ENCODE results near the gene BACE2.

DNA sequence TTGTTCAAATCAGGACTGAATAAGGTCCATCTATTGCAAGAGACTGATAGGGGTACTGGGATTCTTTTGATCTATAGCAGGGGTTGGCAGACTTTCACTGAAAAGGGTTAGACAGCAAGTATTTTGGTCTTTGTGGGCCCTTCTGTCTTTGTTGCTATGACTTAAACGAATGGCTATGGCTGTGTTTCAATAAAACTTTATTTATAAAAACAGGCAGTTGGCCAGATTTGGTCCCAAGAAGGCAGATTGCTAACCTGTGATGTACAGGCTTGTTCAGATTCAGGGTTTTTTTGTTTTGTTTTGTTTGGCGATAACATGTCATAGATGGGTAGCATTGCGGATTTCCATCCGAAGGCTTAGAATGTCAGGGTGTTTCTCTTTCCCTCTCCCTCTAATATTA is 3.9 kb upstream of the BACE2 start:
- TF ChIP-seq, protein P1, sequence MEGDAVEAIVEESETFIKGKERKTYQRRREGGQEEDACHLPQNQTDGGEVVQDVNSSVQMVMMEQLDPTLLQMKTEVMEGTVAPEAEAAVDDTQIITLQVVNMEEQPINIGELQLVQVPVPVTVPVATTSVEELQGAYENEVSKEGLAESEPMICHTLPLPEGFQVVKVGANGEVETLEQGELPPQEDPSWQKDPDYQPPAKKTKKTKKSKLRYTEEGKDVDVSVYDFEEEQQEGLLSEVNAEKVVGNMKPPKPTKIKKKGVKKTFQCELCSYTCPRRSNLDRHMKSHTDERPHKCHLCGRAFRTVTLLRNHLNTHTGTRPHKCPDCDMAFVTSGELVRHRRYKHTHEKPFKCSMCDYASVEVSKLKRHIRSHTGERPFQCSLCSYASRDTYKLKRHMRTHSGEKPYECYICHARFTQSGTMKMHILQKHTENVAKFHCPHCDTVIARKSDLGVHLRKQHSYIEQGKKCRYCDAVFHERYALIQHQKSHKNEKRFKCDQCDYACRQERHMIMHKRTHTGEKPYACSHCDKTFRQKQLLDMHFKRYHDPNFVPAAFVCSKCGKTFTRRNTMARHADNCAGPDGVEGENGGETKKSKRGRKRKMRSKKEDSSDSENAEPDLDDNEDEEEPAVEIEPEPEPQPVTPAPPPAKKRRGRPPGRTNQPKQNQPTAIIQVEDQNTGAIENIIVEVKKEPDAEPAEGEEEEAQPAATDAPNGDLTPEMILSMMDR (IDR thresholded peaks at IDR 0.05 in 2 of 3, conservative IDR thresholded peaks at IDR 0.05 in 1 of 3; ENCODE audit: borderline replicate concordance in 1 of 3, insufficient read depth in 1 of 3, low read depth in 2 of 3, low read length in 2 of 3): no peak
- TF ChIP-seq, protein P2, sequence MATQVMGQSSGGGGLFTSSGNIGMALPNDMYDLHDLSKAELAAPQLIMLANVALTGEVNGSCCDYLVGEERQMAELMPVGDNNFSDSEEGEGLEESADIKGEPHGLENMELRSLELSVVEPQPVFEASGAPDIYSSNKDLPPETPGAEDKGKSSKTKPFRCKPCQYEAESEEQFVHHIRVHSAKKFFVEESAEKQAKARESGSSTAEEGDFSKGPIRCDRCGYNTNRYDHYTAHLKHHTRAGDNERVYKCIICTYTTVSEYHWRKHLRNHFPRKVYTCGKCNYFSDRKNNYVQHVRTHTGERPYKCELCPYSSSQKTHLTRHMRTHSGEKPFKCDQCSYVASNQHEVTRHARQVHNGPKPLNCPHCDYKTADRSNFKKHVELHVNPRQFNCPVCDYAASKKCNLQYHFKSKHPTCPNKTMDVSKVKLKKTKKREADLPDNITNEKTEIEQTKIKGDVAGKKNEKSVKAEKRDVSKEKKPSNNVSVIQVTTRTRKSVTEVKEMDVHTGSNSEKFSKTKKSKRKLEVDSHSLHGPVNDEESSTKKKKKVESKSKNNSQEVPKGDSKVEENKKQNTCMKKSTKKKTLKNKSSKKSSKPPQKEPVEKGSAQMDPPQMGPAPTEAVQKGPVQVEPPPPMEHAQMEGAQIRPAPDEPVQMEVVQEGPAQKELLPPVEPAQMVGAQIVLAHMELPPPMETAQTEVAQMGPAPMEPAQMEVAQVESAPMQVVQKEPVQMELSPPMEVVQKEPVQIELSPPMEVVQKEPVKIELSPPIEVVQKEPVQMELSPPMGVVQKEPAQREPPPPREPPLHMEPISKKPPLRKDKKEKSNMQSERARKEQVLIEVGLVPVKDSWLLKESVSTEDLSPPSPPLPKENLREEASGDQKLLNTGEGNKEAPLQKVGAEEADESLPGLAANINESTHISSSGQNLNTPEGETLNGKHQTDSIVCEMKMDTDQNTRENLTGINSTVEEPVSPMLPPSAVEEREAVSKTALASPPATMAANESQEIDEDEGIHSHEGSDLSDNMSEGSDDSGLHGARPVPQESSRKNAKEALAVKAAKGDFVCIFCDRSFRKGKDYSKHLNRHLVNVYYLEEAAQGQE (IDR thresholded peaks at IDR 0.05; ENCODE audit: low read depth): no peak
- TF ChIP-seq YY1 (IDR thresholded peaks at IDR 0.05; ENCODE audit: extremely low read depth, insufficient replicate concordance, low read depth, low read length) (no peak), ZFX (IDR thresholded peaks at IDR 0.05) (no peak), POLR2A (IDR thresholded peaks at IDR 0.05; ENCODE audit: borderline replicate concordance, extremely low read depth, insufficient read depth, insufficient read length) (no peak), TCF7L2 (IDR thresholded peaks at IDR 0.05; ENCODE audit: borderline replicate concordance, extremely low read depth, insufficient read depth, insufficient read length) (no peak), RAD21 (IDR thresholded peaks at IDR 0.05; ENCODE audit: low read depth) (no peak), ELF1 (IDR thresholded peaks at IDR 0.05; ENCODE audit: borderline replicate concordance, low read depth) (no peak), EZH2 (IDR thresholded peaks at IDR 0.05) (no peak), SIN3A (IDR thresholded peaks at IDR 0.05; ENCODE audit: low read depth) (no peak)
- TF ChIP-seq, protein P3, sequence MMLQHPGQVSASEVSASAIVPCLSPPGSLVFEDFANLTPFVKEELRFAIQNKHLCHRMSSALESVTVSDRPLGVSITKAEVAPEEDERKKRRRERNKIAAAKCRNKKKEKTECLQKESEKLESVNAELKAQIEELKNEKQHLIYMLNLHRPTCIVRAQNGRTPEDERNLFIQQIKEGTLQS (IDR thresholded peaks at IDR 0.05): no peak

Data from HCT116 (cell line).